Loucy (cell line): ENCODE measurements around the gene PHKB.

Experiments used
- CTCF ChIP-seq: fragments of 200-600 bp; sonication (generic); conservative IDR thresholded peaks from 2 replicates; pipeline ENCODE4 v1.5.1; 2014; ENCODE audit warnings: mild to moderate bottlenecking, antibody characterized with exemption, low read length
- EZH2phosphoT487 ChIP-seq: fragments of 200-600 bp; IDR thresholded peaks from 2 replicates; pipeline ENCODE4 v1.6.1; 2018; ENCODE audit warnings: antibody characterized with exemption, mild to moderate bottlenecking, moderate library complexity, borderline replicate concordance

DNA sequence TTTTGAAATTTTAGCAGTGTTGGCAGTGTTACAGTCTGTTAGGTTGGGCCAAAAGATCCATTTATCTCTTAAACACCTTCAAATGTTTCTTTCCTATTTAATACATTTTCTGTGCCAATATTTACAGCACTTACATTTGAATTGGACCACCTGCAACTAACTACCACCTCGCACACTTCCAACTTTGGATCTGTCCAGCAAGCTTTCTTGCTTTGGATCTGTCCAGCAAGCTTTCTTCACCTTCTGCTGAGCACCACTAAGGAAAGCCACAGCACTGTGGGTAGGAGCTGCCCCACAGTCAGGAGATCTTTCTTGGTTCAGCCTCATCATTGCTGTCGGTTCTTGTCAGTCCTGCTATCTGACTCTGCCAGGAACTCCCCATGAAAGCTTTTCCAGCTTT lies 129.3 kb downstream of the PHKB start:
- no peak for TF ChIP-seq CTCF
- TF ChIP-seq EZH2phosphoT487: no peak
